Measurements from ENCODE around the gene CHGA.

Gene CHGA, protein sequence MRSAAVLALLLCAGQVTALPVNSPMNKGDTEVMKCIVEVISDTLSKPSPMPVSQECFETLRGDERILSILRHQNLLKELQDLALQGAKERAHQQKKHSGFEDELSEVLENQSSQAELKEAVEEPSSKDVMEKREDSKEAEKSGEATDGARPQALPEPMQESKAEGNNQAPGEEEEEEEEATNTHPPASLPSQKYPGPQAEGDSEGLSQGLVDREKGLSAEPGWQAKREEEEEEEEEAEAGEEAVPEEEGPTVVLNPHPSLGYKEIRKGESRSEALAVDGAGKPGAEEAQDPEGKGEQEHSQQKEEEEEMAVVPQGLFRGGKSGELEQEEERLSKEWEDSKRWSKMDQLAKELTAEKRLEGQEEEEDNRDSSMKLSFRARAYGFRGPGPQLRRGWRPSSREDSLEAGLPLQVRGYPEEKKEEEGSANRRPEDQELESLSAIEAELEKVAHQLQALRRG
- total RNA-seq: 0 reads per million in 2 donors

DNA sequence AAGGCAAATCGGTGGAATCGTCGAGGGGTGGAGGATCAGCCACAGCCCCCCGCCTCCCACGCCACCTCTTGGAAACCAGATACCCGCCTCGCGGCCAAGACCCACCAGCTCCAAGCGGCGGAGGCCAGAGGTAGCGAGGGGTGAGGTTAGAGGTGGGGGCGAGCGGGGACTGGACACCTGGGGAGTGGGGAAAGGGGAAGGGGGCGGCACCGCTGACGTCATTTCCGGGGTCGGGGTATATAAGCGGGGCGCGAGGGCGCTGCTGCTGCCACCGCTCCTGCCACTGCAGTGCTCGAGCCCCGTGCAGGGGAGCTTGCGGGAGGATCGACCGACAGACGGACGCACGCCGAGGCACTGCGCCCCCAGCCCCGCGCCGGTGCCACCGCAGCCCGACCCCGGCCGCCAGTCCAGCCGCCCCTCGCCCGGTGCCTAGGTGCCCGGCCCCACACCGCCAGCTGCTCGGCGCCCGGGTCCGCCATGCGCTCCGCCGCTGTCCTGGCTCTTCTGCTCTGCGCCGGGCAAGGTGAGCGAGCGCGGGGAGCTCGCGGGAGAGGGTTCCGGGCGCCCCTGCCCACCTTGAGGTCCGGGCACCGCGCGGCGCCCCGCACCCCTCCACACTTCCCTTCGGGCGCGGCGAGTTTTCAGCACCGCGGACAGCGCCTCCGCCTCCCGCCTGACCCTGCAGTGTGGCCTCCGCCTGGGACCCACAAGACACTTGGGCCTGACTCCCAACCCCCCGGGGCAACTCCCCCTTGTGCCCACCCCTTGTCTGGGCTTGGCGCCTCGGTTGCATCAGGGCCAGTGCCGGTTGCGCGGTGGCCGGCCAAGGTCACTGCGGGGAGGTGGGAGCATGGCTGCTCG lies at the start of gene CHGA:
TSS of gene CHGA (plus strand) at position 268 of the 861 bp plus-strand sequence. CDS start at position 478, 210 bp downstream.
- DNase-seq: peak; percentile 33

DNA sequence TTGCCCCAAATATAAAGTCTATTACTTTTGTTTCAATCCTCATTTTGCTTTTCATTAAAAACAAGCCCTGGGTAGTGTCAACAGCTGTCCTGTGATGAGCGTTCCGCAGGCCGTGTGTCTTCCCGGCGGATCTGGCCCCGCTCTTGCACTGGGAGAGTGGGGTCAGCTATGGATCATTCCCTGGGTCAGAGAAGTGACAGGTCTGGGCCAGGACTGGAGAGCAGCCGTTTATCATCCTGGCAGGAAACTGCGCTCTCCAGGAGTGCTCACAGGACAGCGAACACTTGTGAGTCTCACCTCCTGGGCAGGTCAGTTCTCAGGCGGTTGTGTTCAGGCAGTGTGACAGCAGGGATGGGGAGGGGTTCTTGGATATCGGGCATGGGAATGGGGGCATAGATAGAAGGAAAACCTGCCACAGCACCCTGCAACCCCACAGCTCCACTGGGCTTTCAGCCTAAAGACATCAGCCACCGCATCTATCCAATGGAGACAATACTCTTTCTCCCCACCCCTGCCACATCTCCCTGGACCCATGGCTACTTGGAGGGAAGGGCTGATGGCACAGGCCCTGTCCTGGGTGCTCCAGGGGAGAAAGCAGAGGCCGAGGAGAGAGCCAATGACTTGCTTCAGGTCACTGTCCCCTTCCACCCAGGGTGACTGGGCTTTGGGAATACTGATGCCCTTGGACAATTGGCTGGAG lies 47.8 kb upstream of the CHGA start:
- no peak for DNase-seq

DNA sequence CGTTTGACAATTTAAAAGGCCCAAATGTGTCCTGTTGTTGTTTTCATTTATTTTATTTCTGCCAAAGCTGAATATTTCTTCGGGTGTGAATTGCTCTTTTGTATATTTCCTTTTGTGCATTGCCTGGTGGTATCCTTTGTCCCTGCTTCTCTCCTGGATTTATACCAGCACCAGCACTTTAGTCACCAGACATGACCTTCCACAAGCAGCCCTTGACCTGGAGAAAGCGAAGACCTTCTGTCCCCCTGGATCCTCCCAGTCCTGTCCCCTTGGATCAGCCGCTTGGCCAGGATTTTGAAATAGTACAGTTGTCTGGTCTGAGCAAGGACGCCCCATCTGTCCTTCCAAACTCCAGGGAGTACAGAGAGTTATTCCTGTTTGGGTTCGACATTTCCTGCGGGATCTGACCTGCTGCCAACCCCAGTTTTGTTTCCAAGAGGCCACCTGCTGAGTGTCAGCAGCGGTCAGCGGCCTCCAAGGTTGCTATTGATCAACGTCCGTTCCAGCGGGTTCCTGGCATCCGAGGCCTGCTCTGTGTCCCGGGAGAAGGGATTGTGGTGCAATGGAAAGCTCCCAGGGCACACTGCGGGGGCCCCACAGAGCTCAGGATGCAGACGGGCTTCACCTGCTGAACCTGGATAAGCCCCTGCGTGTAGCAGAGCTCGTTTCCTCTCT lies 45.1 kb upstream of the CHGA start:
- no peak for DNase-seq

DNA sequence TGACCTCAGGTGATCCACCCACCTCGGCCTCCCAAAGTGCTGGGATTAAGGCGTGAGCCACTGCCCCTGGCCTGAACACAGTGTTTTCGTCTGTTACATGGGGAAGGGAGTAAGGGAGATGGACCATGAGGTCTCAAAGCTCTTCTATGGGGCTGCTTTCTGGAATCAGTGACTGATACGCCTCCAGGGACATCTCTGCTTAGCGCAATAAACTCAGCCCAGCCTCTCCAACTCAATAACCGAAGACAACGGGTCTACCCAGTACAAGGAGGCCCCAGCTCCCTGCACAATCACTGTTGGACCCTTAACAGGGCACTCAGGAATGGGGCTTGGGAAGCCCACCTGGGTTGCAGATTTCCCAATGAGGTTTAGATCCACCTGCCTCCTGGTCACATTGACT lies 42.6 kb upstream of the CHGA start:
- DNase-seq: no peak

DNA sequence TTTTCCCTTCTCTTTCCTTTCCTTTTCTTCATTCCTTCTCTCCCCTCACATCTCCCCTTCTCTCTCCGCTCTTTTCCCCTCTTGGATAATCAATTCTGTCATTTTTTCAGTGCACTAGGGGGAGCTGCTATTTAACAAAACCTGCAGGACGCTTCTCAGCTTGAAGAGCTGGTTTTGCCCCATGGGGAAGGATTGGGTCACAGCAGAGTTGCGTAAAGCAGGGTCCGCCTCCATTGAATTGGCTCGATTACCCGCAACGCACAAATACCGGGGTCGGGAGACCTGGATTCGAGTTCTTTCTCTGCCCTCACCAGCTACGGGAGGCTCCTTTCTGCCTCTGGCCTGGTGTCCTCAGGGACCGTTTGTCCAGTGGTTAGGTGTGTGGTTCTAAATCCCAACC lies 42.1 kb upstream of the CHGA start:
- no peak for DNase-seq

DNA sequence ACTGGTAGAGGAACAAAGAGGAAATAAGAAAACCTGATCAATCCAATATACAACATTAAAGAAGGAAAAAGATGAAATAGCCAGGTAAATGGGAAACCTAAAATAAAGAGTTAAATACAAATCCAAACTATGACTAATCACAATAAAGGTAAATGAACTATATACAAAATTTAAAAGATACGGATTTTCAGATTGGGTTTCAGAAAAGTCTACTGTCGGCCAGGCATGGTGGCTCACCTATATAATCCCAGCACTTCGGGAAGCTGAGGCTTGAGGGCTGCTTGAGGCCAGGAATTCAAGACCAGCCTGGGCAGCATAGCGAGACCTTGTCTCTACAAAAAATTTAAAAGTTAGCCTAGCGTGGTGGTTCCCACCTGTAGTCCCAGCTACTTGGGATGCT lies 39.9 kb upstream of the CHGA start:
- DNase-seq: no peak

DNA sequence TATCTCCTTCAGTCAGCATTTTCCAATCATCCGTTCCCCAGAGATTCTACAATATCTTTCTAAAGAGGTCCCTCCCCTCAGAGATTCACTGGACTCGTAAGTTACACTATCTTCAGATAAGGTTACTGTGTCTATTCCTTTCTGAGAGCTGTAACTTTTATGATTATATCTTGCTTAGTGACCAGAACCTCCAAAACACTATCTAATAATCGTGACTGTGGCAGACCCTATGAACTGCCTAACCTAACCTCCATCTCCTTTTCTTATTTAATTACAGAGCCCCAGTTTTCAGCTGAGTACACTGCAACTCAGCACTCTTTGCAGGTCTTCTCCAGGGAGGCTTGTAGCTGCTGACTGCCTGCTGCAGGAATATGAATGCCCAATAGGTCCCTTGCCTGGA lies 38.5 kb upstream of the CHGA start:
- DNase-seq: no peak

DNA sequence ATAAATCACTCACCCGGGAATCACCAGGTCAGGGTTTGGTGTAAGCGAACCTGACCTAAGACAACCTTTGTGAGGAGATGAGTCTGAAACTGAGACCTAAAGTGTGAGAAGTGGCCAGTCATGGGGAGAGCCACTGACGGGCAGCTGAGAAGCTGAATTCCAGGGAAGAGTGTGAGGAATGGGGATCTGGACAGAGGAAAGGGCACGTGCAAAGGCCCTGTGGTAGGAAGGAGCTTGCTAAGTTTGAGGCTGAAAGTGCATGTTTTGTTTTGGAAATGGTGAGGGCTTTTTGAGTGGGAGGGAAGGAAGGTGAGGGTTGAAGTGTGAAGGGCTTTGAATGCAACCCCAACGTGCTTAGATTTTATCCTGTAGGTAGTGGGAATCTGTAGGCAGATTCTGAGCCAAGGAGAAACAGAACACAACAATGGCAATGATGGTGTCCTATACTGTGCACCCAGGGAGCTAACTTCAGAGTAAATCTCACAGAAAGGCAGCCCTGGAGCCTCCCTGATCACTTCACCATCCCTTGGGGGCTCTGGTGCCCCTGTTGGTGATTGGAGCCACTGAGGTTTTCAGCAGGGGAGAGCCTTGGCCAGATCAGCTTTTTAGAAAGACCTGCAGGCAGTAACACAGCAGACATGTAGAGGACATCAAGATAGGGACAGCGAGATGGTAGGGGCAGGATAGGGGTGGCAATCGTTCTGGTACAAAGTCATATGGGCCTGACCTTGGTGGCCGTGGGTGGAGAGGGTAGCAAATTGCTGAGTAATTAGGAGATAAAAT lies 37.5 kb upstream of the CHGA start:
- no peak for DNase-seq

DNA sequence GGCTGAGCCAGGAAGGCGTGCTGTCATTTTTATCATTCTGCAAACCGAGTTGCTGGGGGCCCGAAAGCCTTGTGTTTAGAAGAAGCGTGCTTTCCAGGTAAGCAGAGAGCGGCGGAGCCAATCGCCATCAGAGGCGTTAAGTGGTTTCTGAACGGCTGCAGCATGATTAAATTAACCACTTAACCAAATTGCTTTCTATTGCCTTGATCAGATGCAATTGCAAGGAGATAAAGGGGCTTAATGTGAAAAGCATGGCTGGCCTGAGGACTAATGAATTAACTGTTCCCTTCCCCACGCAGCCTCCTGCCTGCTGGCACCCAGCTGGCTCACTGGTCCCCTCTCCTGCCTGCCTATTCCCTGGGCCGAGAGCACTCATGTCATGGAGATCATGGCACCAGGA lies 36.6 kb upstream of the CHGA start:
- no peak for DNase-seq

DNA sequence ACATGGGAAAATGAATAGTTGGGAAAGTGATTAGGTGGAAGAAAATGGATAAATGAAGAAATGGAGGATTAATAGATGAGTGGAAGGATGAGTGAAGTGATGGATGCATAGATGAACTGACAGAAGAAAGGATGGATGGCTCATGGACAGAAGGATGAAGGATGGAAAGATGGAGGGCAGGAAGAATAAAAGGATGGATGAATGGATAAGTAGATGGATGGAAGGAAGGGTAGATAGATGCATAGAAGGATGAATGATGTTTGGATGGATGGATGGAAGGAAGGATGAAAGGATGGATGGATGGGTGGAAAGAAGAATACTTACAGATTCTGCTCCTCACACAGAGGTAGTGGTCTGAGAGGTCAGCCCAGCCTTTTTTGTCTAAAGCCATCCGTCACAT lies 35.8 kb upstream of the CHGA start:
- no peak for DNase-seq

DNA sequence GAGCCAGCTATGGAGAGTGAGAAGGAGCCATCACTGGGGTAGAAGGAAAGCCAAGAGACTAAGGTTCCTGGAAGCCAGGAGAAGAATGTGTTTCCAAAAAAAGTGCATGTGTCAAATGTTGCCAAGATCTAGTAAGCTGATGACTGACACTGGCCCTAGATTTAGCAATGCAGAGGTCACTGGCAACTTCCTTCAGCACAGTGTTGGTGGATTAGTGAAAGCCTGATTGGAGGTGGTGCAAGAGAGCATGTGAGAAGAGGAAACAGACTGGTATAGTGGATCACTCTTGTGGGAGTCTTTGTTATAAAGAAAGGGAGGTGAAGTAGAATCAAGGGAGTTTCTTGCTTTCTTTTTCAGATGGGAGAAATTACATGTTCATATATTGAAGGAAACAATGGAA lies 34.1 kb upstream of the CHGA start:
- DNase-seq: no peak

DNA sequence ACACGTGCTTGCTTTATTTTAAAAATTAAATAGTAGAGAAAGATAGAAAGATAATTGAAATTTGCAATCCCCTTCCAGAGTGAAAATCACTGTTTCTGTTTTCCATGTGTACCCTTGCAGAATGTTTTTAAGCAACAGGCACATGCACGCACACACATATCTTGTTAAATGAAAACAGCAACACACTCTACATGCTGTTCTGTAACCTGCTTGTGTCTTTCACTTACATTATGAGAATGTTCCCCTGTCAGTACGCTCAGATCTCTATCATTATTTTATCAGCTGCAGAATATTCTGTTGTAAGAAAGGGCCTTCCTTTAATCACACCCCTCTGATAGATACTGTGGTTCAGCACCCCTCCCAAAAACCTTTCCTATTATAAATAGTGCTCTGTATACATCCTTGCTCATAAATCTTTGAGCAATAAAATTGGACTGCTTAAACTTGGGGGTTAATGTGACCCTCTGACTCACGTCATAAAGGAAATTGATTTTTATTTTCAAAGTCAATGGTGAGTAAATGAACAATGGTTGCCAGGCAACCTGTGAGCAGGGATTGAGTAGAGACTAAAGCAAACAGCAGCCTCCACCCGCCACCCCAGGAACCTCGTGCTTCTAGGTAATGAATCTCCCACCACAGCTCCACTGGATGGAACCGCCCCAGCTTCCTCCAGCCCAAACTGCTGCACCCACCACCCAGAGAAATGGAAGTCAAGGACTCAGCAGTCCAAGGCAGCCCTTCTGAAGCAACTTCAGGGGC lies 31.9 kb upstream of the CHGA start:
- DNase-seq: no peak

DNA sequence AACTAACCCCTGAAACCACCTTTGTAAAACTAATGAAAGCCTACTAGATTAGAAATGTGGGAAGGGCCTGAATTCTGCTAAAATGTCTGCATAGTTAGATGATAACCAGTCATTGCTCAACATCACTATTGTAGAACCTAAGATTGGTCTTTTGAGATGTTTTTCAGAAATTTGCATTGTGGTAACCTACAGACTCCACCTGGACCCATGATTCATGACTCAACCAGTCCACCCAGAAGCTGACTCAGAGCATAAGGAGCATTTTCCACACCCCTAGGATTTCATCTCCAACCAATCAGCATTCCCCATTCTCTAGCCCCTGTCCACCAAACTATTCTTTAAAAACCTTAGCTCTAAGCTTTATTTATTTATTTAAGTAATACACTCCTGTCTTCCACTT lies 30.4 kb upstream of the CHGA start:
- no peak for DNase-seq

DNA sequence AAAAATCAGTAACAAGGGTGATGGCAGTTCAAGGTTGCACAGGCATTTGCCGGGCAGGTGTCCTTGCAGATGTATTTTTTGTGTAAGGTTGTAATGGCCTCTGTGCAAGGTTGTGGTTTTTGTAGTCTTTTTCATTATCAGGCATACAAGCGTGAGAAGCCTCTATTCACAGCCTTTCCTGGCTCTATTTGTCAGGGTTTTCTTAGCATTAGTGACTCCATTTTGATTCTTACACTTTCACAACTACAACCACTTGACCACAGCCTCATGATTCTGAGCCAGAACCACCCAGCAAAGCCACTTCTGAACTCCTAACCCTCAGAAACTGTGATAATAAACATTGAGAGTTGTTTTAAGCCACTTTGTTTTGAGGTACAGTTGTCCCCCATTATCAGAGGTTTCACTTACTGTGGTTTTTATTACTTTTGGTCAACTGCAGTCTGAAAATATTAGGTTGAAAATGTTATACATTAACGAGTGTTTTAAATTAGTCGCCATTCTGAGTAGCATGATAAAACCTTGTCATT lies 27.5 kb upstream of the CHGA start:
- no peak for DNase-seq

DNA sequence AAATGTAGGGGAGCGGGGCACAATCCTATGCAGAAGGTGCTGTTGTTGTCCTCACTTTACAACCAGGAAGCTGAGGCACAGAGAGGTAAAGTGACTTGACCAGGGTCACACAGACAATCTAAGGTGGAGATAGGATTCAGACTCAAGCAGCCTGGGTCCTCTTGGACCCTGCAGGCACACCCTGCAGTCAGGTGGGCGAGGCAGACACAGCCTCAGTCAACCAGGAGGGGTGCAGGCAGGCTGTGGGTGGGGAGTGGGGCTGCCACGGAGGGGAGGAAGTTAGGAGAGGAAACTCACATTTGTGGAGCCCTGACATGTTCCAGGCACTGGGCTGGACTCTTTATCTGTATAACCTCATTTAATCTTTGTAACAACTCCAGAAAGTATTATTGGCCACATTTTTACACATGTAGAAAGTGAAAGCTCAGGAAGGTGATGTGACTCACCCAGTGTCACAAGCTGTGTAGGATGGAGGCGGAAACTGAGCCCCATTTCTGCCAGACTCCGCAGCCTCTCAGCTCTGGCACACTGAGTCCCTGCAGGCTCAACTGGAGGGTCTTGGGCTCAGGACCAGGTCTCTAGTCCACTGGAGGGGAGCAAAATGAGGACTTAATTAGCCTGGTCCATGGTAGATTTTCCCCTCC lies 24.9 kb upstream of the CHGA start:
- DNase-seq: no peak

DNA sequence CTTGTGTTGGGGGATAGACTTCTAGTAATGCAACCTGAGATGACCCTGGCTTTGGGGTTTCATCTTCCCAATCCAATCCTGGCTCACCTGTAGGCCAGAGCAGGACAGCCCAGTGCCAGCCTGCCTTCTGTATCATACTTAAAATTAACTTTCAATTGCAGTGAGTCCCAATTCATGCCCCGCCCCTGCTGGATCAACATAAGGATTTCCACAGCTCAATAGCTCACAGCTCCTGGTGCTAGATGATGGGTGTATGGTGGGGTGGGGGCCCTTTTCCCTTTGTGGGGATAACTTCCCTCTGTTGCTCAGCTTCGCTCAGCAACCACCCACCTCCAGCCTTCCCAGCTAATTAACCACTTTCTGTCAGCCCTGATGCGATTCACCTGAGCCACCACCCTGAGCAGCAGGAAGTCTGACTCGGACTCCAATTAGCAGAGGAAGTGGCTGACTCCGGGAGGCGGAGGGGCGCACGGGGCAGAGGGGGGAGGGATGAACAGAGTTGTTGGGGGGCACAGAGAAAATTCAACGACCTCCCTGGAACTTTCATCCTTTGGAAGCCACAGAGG lies 24.3 kb upstream of the CHGA start:
- DNase-seq: no peak

DNA sequence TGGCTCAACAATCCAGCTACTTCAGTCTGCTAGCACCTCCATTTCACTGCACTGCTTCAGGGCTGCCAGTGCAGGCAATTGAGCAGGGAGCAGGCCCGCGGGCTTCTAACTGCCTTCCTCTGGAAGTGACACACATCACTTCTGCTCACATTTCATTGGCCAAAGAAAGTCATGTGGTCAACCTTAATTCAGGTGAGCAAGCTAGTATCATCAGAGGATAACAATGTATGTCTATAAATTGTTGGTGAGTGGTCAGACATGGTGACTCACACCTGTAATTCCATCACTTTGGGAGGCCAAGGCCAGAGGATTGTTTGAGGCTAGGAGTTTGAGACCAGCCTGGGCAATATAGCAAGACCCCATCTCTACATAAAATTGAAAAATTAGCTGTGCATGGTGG lies 22.3 kb upstream of the CHGA start:
- DNase-seq: no peak

DNA sequence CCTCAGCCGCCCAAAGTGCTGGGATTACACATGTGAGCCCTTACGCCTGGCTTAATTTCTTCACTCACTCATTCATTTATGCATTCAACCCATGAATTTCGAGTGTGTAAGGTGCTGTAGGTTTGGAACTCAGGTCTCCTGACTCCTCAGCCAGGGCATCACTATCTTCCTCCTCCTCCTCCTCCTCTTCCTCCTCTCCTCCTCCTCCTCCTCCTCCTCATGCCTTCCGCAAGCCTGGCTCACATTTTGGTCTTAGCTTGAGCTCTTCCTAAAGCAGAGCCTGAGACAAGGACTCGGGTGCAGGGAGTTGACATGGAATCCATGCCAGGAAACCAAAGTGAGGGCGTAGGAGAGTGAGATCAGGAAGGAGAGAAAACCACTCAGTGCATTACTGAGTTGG lies 20.8 kb upstream of the CHGA start:
- DNase-seq: no peak

DNA sequence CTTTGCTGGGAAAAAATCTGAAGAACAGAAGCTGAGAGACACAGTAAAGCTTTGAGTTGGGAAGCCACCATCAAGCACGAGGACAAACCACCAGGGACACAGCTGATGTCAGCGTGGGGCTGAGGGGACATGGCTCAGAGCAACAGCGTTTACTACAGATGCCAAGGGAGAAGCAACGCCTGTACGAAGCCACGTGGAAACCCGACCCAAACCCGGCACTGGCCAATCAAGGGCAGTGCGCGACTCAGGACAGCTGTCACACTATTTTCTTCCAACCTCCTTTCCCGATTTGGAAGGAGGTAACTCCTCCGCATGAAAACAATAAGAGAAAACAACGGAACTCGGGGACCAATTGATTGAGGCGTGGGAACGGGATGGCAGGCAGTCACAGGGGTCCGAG lies 20.2 kb upstream of the CHGA start:
- no peak for DNase-seq

DNA sequence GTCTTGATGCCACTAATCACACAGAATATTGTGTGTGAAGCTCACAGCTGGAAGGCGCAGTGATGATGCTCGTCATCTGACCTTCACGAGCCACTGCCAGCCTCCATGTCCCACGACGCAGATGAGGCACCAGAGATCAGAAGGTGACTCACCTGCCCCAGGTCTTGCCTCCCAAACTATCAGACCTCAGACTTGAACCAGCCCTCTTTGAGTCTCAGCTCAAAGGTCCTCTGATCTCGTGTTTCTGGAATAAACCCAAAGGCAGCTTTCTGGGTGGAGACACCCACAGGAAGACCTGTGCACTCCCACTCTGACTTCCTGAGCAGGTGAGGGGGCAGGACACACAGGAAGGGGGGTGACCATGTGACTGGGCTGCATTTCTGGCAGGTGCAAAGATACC lies 19.6 kb upstream of the CHGA start:
- no peak for DNase-seq
